ENCODE data around the gene DNAAF5.

Gene DNAAF5

DNA sequence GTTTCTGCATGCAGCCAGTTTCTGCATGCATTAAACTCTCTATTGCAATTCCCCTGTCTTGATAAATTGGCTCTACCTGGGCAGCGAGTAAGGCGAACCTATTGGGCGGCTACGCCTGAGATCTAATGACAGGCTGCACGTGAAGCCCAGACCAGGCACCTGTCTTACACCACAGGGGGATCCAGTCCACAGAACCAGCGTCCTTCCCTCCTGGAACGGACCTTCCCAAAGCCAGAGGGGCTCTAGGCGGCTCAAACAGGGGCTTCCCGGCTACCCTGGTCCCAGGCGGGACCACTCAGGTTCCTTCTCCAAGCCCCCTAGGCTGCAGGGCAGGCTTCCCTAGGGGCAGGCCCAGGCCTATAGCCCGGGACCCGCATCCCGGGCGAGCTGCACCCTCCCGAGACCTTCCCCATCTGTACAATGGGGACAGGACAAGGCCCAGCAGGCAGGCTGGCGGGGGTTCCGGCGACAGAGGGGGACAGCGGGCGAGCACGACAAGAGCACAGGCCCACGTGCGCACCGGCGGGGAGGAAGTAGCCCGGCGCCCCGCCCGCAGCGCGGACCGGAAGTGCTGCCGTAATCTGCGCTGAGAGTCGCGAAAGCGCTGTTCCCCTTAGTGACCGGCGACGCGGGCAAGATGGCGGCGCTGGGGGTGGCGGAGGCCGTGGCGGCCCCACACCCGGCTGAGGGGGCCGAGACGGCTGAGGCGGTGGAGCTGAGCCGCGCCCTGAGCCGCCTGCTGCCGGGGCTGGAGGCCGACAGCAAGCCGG lies at the start of gene DNAAF5:
DNAAF5 (plus strand) TSS at position 616 of the 770 bp plus-strand sequence; CDS start at position 638, 22 bp downstream.
- in situ Hi-C loops (cut with HindIII; ENCODE audit: low sequenced_read_pairs) = no loop called here

DNA sequence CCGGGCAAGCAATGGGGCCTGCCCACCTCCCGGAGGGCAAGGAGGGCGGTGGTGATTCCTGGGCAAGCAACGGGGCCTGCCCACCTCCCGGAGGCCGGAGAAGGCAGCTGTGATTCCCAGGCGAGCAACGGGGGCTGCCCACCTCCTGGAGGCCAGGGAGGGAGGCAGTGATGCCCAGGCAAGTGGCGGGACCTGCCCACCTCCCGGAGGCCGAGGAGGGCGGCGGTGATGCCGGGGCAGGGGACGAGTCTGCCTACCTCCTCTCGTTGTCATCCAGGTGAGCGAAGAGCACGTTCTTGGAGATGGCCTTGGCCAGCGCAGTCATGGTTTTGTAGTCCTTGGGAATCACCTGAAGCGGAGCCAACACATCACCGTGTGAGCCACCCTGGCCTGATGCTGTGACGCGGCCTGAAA lies 49.5 kb upstream of the DNAAF5 start:
- in situ Hi-C loops (cut with HindIII; ENCODE audit: low sequenced_read_pairs) = no loop called here

DNA sequence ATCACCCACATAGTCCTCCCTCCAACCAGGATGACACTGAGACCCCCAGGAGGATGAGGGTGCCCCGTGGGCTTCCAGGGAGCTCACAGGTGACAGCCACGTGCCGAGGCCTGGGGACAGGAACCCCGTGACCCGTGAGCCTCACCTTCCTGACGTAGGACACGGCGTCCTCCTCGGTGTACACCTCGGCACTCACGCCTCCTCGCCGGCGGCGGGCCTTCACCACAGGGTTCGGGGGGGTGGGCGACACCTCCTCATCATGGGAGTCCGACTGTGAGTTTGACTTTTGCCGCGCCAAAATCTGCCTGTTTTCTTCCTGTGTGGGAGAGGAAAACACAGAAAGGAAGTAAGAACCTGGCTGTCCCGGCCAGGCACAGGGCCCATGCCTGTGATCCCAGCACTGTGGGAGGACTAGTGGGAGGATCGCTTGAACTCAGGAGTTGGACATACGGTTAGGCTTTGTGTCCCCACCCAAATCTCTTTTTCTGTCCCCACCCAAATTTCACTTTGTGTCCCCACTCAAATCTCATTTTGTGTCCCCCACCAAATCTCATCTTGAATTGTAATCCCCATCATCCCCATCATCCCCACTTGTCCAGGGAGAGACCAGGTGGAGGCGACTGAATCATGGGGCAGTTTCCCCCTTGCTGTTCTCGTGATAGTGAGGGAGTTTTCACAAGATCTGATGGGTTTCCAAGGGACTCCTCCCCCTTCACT lies 45.9 kb upstream of the DNAAF5 start:
- in situ Hi-C loops (cut with HindIII; ENCODE audit: low sequenced_read_pairs) = no loop called here

DNA sequence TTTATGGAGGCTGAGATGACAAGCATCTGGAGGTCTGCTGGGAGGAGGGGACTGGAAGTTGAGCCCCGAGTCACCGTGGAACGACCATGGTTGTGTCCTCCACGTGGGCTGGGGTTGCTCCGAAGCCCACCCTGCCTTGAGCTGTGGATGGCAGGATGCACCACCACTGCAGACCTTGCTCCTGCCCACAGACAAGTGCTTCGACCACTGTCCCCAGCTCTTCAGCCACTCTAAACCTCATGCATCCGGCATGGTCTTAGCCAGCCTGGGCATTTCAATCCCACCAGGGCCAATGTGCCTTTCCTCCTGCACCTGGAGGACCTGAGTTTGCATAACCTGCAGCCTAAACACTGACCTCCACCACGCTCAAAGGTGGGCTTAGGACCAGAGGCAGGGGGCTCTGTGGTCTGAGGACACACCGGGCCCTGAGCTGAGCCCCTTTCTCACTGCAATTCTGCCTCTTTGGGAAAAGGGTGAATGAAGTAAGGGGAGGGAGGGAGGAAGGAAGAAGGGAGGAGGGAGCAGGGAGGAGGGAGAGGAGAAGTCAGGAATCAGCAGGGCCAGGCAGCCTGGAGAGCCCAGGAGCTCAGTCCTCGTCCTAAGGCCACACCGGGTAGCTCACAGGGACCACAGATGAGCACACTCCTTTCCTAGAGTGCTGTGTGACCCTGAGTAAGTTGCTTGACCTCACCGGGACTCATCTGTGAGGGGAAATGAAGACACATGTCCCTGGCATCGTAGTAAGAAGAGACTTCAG lies 44.8 kb upstream of the DNAAF5 start:
- in situ Hi-C loops (cut with HindIII; ENCODE audit: low sequenced_read_pairs) = no loop called here

- in situ Hi-C loops (cut with HindIII; ENCODE audit: low sequenced_read_pairs) = no loop called here
Measured at GRCh38 chr7:682810-683209, 43.7 kb upstream of the DNAAF5 start.

- in situ Hi-C loops (cut with HindIII; ENCODE audit: low sequenced_read_pairs) = no loop called here
Measured at GRCh38 chr7:683526-684205, 42.8 kb upstream of the DNAAF5 start.

GRCh38 chr7:684416-684815 lies 42.1 kb upstream of the DNAAF5 start:
- in situ Hi-C loops (cut with HindIII; ENCODE audit: low sequenced_read_pairs) = no loop called here

GRCh38 chr7:685540-685939 lies 41.0 kb upstream of the DNAAF5 start:
- in situ Hi-C loops (cut with HindIII; ENCODE audit: low sequenced_read_pairs) = no loop called here

- in situ Hi-C loops (cut with HindIII; ENCODE audit: low sequenced_read_pairs) = no loop called here
Measured at GRCh38 chr7:690478-691360, 35.8 kb upstream of the DNAAF5 start.

GRCh38 chr7:691361-692045 lies 35.0 kb upstream of the DNAAF5 start:
- in situ Hi-C loops (cut with HindIII; ENCODE audit: low sequenced_read_pairs) = no loop called here

DNA sequence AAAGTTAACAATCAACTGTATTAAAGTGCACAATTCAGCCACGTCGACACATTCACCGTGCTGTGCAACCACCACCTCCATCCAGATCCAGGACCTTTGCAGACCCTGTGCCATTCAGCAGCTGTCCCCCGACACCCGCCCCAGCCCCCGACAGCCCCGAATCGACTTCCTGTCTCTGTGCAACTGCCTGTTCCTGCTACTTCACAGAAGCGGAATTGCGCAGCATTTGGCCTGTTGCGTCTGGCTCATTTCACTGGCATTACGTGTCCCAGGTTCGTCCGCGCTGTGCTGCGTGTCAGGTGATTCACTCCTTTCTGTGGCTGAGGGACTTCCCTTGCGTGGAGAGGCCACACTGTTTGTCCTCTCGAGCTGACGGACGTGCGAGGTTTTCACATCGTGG lies 33.2 kb upstream of the DNAAF5 start:
- in situ Hi-C loops (cut with HindIII; ENCODE audit: low sequenced_read_pairs) = no loop called here

DNA sequence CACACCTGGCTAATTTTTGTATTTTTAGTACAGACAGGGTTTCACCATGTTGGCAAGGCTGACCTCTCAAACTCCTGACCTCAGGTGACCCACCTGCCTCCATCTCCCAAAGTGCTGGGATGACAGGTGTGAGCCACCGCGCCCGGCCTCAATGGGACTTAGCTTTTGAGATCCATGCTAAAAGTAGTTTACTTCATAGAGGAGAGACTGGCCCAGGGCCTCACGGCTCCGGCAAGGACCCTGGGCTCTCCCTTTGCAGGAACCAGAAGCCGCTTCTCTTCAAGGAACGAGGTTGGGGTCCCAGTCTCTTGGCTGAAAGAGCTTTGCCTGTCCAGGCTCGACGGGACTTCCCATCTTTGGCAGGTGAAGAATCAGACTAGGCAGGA lies 30.1 kb upstream of the DNAAF5 start:
- in situ Hi-C loops (cut with HindIII; ENCODE audit: low sequenced_read_pairs) = no loop called here

DNA sequence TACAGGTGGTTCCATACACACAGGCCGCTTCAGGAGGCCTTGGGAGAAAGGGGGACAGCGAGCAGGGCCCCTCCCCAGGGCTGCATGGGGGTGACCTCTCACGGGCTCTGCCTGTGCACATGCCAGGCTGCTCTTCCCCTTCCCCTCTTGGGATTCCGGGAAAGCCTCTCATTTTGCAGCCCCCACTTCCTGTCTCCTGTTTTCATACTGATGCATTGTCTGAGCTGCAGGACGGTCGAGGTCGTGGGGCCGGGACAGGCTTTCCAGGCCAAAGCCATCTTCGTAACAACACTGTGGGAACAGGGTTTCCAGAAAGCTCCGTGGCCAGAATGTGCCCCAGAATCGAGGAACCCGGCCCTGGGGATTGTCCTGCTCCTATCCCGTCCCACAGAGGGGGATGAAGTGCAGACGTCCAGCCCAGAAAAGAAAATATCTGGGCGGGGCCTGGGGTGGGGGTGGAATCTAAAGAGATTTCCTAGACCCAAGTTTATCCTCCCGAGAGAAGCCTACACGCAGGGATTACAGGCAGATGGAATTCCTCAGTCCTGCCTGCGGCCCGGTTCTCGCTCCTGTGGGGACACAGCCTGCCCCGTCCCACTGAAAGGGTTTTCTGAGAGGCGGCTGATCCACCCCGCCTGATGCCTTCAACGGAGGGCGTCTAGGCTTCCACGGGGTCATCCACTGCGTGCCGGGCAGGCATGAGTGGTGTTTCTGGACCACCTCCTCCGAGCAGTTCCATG lies 29.5 kb upstream of the DNAAF5 start:
- in situ Hi-C loops (cut with HindIII; ENCODE audit: low sequenced_read_pairs) = no loop called here

- in situ Hi-C loops (cut with HindIII; ENCODE audit: low sequenced_read_pairs) = no loop called here
Measured at GRCh38 chr7:698515-699475, 27.7 kb upstream of the DNAAF5 start.

DNA sequence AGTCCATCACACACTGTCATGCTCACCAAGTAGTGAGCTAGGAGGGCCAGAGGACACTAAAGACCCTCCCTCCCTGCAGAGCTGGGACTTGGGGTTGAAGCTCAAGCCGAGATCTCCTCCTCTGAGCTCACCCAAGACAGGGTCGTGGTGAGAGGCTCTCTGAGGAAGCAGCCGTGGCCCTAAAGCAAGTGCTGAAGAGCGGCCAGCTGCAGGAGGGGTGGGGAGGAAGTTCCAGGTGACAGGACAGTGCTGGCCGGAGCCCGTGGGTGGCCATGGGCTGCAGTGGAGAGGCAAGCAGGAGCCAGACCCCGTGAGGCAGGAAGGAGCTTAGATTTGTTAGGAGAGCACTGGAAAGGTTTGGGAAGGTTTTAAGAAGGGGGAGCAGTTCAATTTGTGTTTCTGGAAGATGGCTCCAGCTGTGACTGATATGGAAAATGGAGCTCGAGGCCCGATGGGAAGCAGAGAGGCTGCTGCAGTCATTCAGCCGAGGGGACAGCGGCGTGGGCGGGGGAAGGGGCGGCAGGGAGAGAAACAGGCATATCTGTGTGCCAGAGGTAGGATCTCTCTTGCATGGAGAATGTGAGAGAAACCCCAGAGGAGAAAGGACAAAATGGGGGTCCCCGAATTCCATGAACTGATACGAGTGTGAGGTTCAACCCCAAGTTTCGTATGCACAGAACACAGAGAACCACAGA lies 26.9 kb upstream of the DNAAF5 start:
- in situ Hi-C loops (cut with HindIII; ENCODE audit: low sequenced_read_pairs) = no loop called here

DNA sequence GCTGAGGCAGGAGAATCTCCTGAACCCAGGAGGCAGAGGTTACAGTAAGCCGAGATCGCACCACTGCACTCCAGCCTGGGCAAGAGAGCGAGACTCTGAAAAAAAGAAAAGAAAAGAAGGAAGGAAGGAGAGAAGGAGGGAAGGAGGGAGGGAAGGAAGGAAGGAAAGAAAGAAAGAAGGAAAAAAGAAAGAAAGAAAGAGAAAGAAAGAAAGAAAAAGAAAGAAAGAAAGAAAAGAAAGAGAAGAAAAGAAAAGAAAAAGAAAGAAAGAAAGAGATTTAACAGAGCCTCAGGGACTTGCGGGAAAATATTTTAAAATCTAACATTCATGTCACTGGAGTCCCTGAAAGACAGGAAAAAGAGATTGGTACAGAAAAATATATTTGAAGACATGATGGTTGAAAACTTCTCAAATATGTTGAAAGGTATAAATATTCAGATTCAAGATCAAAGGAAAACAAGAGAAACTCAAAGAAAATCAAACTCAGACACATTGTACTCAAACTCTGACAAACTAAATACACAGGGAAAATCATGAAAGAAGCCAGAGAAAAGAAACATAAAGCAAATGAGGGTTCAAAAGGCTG lies 25.3 kb upstream of the DNAAF5 start:
- in situ Hi-C loops (cut with HindIII; ENCODE audit: low sequenced_read_pairs) = no loop called here

- in situ Hi-C loops (cut with HindIII; ENCODE audit: low sequenced_read_pairs) = no loop called here
Measured at GRCh38 chr7:703049-703448, 23.4 kb upstream of the DNAAF5 start.

All from endothelial cell of hepatic sinusoid (primary cell).